Activated B cell treated with CpG ODN at 0.5 μM for 24 hours (primary cell): ENCODE results near the gene DCP2. TPM values are rescaled to one million over a fixed set of nuclear protein-coding genes. Genes with fewer than 3 reads are reported as not detected.

ENCODE experiments used
- ATAC-seq: fragments of 200-7000 bp; cut with Tn5 transposase; one replicate; pipeline ENCODE4 v1.10.0; 2021; ENCODE audit warnings: low read depth, mild to moderate bottlenecking, moderate library complexity
- CTCF ChIA-PET: fragments of 350-600 bp; sonication (Branson Sonifier 250); formaldehyde crosslinking; loops from one replicate; lab custom pipeline; 2021; ENCODE audit warnings: antibody characterized with exemption; lab: Charles Lee
- POLR2A ChIA-PET: fragments of 350-600 bp; sonication (Branson Sonifier 250); formaldehyde crosslinking; loops from one replicate; lab custom pipeline; 2021; ENCODE audit warnings: antibody characterized with exemption; lab: Charles Lee
- DNase-seq: peaks from one replicate; pipeline ENCODE4 v3.0.0; 2022
- H3K27ac Mint-ChIP-seq: one replicate; pipeline ENCODE4 v1.8.0; 2020; ENCODE audit warnings: mixed read lengths
- H3K27me3 Mint-ChIP-seq: one replicate; pipeline ENCODE4 v1.8.0; 2021; ENCODE audit warnings: mixed read lengths
- H3K36me3 Mint-ChIP-seq: one replicate; pipeline ENCODE4 v1.8.0; 2021; ENCODE audit warnings: low read depth, mixed read lengths
- H3K4me1 Mint-ChIP-seq: one replicate; pipeline ENCODE4 v1.8.0; 2021; ENCODE audit warnings: mixed read lengths
- H3K4me3 Mint-ChIP-seq: one replicate; pipeline ENCODE4 v1.8.0; 2020; ENCODE audit warnings: mild to moderate bottlenecking, mixed read lengths
- H3K9me3 Mint-ChIP-seq: one replicate; pipeline ENCODE4 v1.8.0; 2020; ENCODE audit warnings: mixed read lengths
- intact Hi-C: fragments of 100-400 bp; cut with micrococcal nuclease; formaldehyde crosslinking; loops from one replicate; pipeline ENCODE4 v1.15.1; 2024
- total RNA-seq: library from RNA; stranded (reverse); gene quantifications from 2 replicates; pipeline ENCODE4 v1.2.3, GENCODE V29; 2022
- TF ChIP-seq, protein P1 (sequence below): fragments of 200-600 bp; IDR thresholded peaks from one replicate; pipeline ENCODE4 v1.8.0; 2022; ENCODE audit warnings: antibody characterized with exemption, mild to moderate bottlenecking

The DCP2 gene
- total RNA-seq, 1 donor from 2014 or later: 56.0 TPM

DNA sequence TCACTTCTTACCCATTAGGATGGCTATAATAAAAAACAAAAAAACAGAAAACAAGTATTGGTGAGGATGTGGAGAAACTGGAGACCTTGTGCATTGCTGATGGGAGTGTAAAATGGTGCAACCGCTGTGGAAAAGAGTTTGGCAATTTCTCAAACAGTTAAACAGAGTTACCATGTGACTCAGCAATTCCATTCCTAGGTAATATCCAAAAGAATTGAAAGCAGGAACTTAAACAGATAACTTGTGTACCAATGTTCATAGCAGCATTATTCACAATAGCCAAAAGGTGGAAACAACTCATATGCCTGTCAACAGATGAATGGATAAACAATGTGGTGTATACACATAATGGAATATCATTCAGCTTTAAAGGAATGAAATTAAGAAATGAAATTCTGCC lies 28.9 kb downstream of the DCP2 start:
- TF ChIP-seq, protein P1, sequence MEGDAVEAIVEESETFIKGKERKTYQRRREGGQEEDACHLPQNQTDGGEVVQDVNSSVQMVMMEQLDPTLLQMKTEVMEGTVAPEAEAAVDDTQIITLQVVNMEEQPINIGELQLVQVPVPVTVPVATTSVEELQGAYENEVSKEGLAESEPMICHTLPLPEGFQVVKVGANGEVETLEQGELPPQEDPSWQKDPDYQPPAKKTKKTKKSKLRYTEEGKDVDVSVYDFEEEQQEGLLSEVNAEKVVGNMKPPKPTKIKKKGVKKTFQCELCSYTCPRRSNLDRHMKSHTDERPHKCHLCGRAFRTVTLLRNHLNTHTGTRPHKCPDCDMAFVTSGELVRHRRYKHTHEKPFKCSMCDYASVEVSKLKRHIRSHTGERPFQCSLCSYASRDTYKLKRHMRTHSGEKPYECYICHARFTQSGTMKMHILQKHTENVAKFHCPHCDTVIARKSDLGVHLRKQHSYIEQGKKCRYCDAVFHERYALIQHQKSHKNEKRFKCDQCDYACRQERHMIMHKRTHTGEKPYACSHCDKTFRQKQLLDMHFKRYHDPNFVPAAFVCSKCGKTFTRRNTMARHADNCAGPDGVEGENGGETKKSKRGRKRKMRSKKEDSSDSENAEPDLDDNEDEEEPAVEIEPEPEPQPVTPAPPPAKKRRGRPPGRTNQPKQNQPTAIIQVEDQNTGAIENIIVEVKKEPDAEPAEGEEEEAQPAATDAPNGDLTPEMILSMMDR: no peak
- Mint-ChIP-seq H3K36me3 (peaks cover 84% of the 10 kb centered on the region), H3K4me3 (no peak overlapping the region), H3K4me1 (no peaks in the 10 kb centered on the region), H3K9me3 (no peaks in the 10 kb centered on the region), H3K27ac (no peak overlapping the region), H3K27me3 (no peaks in the 10 kb centered on the region)
- POLR2A ChIA-PET: no interaction called here
- CTCF ChIA-PET: no interaction called here
- intact Hi-C loops: no loop called here
- no peak for ATAC-seq
- no peak for DNase-seq

DNA sequence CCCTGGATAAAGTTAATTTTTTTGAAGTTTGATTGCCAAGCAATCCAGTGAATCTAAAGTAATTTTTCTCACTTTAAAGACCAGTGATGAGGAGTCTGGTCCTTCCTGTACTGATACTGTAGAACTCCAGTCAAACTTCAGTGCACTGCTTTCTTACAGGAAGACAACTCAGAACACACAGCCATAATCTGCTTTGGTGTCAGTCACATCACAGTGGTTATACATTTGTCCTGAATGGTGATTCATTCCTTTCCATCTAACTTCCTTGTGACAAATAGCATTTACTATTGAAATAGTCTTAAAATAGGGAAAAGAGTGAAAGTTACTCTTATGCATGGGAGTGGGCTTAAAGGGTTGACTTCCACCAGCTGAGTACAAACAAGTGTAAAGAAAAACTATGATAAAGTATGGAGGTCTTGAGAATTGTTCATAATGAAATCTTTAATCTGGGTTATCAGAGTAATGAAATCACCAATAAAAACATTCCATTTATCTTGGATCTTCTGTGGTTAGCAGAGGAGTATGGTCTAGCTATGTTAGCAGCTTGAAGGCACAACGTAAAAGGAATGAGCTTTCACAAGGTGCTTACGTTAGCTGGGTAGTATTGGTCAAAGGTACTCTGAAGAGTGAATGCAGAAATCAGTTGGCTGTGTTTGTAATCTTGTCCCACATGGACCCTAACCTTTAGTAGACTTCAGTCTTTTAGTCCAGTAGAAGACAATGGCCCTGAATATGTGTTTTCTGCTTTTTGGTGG lies 41.5 kb downstream of the DCP2 start:
- Mint-ChIP-seq H3K9me3 (no peaks in the 10 kb centered on the region), H3K4me3 (no peak overlapping the region), H3K36me3 (peaks cover 63% of the 10 kb centered on the region), H3K27me3 (no peaks in the 10 kb centered on the region), H3K27ac (no peak overlapping the region), H3K4me1 (peaks cover 20% of the 10 kb centered on the region)
- DNase-seq: no peak
- TF ChIP-seq, protein P1: no peak
- intact Hi-C loops: no loop called here
- POLR2A ChIA-PET: no interaction called here
- ATAC-seq: no peak
- CTCF ChIA-PET: no interaction called here

DNA sequence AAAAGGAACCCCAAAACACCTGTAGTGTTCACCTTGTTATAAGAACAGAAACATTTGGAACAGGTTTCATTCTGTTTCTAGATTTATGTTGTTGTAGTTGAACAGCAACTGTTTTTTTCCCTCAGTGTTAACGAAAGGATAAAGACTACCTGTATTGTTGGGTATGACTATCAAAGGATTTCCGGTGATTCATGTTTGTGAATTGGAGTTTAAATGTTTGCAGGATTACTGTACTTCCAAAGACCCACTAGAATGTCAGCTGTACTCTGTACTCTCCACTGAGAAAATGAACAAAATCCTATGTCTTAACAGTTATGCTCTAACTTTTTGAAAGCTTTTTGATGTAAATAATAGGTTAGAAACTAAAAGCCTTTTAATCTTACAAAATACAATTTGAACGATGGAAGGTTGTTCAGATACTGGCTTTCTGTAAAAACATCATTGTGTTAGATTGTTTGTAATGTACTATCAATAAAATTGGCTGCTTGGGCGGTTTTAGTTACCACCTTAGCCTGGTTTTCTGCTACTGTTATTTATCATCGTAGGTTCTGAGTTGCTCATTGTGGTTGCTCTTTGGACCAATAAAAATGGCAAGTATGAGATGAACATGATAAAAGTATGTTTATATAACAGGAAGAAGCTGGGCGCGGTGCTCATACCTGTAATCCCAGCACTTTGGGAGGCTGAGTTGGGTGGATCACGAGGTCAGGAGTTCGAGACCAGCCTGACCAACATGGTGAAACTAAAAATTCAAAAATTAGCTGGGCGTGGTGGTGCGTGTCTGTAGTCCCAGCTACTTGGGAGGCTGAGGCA lies 44.1 kb downstream of the DCP2 start:
- TF ChIP-seq, protein P1: no peak
- H3K4me1 Mint-ChIP-seq: peaks cover 25% of the 10 kb centered on the region
- no peaks in the 10 kb centered on the region for H3K9me3 Mint-ChIP-seq
- H3K27ac Mint-ChIP-seq: no peak overlapping the region
- H3K36me3 Mint-ChIP-seq: peaks cover 44% of the 10 kb centered on the region
- no peak overlapping the region for H3K4me3 Mint-ChIP-seq
- H3K27me3 Mint-ChIP-seq: no peaks in the 10 kb centered on the region
- ChIA-PET POLR2A (no interaction called here), CTCF (no interaction called here)
- DNase-seq: no peak
- no peak for ATAC-seq
- intact Hi-C loops: no loop called here

DNA sequence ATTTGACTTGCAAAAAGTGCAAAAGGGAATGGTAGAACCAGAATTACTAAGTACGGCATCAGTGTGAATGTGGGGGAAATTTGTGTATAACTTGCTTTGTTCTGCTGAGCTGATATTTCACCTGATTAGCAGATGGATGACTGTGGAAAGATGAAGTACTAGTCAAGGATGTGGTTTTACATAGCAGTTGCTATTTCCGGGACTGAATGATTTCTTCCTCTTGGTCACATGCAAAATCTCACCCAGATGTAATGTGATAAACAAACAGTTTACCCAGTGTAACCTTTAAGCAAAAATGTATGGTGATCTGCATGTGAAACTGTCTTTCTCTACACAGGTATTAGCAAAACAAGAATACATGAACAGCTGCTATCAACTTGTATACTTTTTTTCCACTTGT lies 46.1 kb downstream of the DCP2 start:
- Mint-ChIP-seq H3K27me3 (no peaks in the 10 kb centered on the region), H3K27ac (peak overlapping the region; percentile 62), H3K4me3 (peak overlapping the region; percentile 5), H3K9me3 (no peaks in the 10 kb centered on the region), H3K4me1 (peaks cover 25% of the 10 kb centered on the region), H3K36me3 (peaks cover 45% of the 10 kb centered on the region)
- intact Hi-C loops: no loop called here
- peak; percentile 47 for ATAC-seq
- DNase-seq: no peak
- POLR2A ChIA-PET: no interaction called here
- TF ChIP-seq, protein P1: no peak
- CTCF ChIA-PET: interaction anchor here (0.9 kb wide), 1 partner anchor 27 kb away, joined by 3 read pairs; no protein-coding TSS in a partner anchor

DNA sequence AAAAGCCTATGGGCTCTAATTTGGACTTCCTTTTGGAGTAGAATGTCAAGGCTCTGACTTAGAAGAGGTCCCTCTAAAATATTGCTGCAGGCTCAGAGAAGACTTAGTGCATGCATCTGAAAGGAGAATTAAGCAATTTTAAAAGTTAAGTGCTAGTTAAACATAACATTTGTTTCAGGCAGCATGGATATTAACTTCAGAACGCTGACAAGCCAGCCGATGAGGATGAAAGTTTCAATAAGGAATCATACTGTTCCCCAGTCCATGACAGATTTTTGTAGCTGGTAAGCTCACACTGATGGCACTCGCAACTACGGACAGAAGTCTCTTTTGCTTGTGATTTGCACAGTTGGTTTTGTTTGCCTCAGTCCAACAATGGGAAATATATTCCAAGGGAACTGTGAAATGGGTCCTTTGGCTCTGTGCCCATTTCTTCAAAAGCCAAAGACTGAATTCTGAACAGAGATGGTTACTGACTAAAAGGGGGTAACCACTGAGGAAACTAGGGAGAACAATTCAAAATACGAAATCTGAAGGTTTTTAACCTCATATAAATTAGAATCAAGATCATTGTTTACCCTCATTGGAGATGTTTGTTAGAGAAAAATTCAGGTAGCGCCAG lies 47.6 kb downstream of the DCP2 start:
- TF ChIP-seq, protein P1: no peak
- Mint-ChIP-seq H3K4me3 (no peak overlapping the region), H3K36me3 (peaks cover 35% of the 10 kb centered on the region), H3K4me1 (peaks cover 25% of the 10 kb centered on the region), H3K27ac (no peak overlapping the region), H3K27me3 (no peaks in the 10 kb centered on the region), H3K9me3 (no peaks in the 10 kb centered on the region)
- POLR2A ChIA-PET: no interaction called here
- ATAC-seq (no peak), DNase-seq (no peak)
- intact Hi-C loops: no loop called here
- CTCF ChIA-PET: no interaction called here
